ENCODE results near the gene INPP4A.

DNA sequence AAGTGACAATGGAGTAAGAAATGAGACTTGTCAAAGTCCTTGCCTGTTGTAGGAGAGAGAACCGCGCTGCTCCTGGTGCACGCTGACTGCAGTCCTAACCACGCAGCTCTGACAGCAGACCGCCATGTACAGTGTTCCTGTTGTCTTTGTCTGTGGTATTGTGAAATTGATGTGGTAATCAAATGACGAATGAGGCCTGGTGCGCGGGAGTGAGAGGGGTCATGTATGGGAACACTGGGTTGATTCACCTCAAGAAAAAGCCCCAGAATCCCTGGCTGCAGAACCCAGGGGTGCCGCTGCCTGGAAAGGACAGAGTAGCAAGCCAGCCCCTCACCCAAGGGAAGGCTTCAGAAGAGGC is 64.0 kb downstream of the INPP4A start:
- TF ChIP-seq, protein P1, sequence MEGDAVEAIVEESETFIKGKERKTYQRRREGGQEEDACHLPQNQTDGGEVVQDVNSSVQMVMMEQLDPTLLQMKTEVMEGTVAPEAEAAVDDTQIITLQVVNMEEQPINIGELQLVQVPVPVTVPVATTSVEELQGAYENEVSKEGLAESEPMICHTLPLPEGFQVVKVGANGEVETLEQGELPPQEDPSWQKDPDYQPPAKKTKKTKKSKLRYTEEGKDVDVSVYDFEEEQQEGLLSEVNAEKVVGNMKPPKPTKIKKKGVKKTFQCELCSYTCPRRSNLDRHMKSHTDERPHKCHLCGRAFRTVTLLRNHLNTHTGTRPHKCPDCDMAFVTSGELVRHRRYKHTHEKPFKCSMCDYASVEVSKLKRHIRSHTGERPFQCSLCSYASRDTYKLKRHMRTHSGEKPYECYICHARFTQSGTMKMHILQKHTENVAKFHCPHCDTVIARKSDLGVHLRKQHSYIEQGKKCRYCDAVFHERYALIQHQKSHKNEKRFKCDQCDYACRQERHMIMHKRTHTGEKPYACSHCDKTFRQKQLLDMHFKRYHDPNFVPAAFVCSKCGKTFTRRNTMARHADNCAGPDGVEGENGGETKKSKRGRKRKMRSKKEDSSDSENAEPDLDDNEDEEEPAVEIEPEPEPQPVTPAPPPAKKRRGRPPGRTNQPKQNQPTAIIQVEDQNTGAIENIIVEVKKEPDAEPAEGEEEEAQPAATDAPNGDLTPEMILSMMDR (IDR thresholded peaks at IDR 0.05; ENCODE audit: low read depth, low read length), result no peak
- TF ChIP-seq EZH2phosphoT487 (IDR thresholded peaks at IDR 0.05; ENCODE audit: low read depth), result no peak

All from OCI-LY3 (cell line).